ENCODE measurements around the gene TEAD2. TPM values are rescaled to one million over a fixed set of nuclear protein-coding genes. Genes with fewer than 3 reads are reported as not detected.

The TEAD2 gene
- total RNA-seq, 8 experiments from 2014 or later: 6.0 to 78.1 (median 14.2) TPM

- ATAC-seq (replicated peaks in 6 of 8): no peak
- in situ Hi-C loops (cut with MboI; ENCODE audit: low pct_unique_long_range_greater_than_20kb in 2 of 9, low sequenced_read_pairs in 9 of 9, unreplicated experiment in 9 of 9): no loop called here
- 94 to 100% (median 100%) methylated on average over 1 to 5 of the region's 9 CpGs; no CpG with 5 or more reads in 7 of the 10 experiments for WGBS, 10 experiments
- Histone ChIP-seq H3K4me3 (no peak overlapping the region), H3K27ac (no peak overlapping the region), H3K4me1 (replicated peaks in 1 of 2) (peaks cover 3 to 6% of the 10 kb centered on the region in 2 donors)
Measured at GRCh38 chr19:49357186-49357585, 5.0 kb downstream of the TEAD2 start.

- H3K4me3 ChIP-seq: no peak overlapping the region
- WGBS, 10 experiments: 26 to 96% (median 77%) methylated on average over 2 to 5 of the region's 7 CpGs; no CpG with 5 or more reads in 2 of the 10 experiments
- in situ Hi-C loops (cut with MboI; ENCODE audit: low pct_unique_long_range_greater_than_20kb in 2 of 9, low sequenced_read_pairs in 9 of 9, unreplicated experiment in 9 of 9): no loop called here
- H3K27ac ChIP-seq: peak overlapping the region in 1 of 2 donors; percentile 55
- ATAC-seq (replicated peaks in 6 of 8): peak in 1 of 8 experiments; percentile 4
- H3K4me1 ChIP-seq (replicated peaks in 1 of 2): peaks cover 3 to 6% of the 10 kb centered on the region in 2 donors
Measured at GRCh38 chr19:49356382-49356781, 5.8 kb downstream of the TEAD2 start.

- Histone ChIP-seq H3K4me1 (replicated peaks in 1 of 2) (peaks cover 3 to 6% of the 10 kb centered on the region in 2 donors), H3K27ac (no peak overlapping the region), H3K4me3 (no peak overlapping the region)
- peak in 2 of 8 experiments; percentile 45 to 51 for ATAC-seq (replicated peaks in 6 of 8)
- 9 to 90% (median 75%) methylated on average over 1 to 4 of the region's 12 CpGs; no CpG with 5 or more reads in 2 of the 10 experiments for WGBS, 10 experiments
- in situ Hi-C loops (cut with MboI; ENCODE audit: low pct_unique_long_range_greater_than_20kb in 2 of 9, low sequenced_read_pairs in 9 of 9, unreplicated experiment in 9 of 9): no loop called here
Measured at GRCh38 chr19:49355909-49356353, 6.3 kb downstream of the TEAD2 start.

DNA sequence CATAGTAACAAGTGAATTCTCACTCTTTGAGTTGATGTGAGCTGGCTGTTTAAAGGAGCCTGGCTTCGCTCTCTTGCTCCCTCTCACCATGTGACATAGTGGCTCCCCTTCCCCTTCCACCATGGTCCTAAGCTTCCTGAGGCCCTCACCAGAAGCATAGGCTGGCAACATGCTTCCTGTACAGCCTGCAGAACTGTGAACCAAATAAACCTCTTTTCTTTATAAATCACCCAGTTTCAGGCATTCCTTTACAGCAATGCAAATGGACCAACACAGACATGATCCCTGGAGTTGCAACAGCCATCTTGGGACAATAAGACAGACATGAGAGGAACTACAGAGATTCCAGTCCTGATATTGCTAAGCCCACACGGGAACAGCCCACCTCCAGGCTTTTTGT, 12.6 kb downstream of the TEAD2 start:
- no peak overlapping the region for H3K4me3 ChIP-seq
- in situ Hi-C loops (cut with MboI; ENCODE audit: low pct_unique_long_range_greater_than_20kb in 2 of 9, low sequenced_read_pairs in 9 of 9, unreplicated experiment in 9 of 9): no loop called here
- H3K27ac ChIP-seq: no peak overlapping the region
- peaks cover 3 to 8% of the 10 kb centered on the region in 2 donors for H3K4me1 ChIP-seq (replicated peaks in 1 of 2)
- no peak for ATAC-seq (replicated peaks in 6 of 8)
- WGBS, 10 experiments: 0 to 100% (median 85%) methylated on average over 1 of the region's 2 CpGs; no CpG with 5 or more reads in 4 of the 10 experiments

DNA sequence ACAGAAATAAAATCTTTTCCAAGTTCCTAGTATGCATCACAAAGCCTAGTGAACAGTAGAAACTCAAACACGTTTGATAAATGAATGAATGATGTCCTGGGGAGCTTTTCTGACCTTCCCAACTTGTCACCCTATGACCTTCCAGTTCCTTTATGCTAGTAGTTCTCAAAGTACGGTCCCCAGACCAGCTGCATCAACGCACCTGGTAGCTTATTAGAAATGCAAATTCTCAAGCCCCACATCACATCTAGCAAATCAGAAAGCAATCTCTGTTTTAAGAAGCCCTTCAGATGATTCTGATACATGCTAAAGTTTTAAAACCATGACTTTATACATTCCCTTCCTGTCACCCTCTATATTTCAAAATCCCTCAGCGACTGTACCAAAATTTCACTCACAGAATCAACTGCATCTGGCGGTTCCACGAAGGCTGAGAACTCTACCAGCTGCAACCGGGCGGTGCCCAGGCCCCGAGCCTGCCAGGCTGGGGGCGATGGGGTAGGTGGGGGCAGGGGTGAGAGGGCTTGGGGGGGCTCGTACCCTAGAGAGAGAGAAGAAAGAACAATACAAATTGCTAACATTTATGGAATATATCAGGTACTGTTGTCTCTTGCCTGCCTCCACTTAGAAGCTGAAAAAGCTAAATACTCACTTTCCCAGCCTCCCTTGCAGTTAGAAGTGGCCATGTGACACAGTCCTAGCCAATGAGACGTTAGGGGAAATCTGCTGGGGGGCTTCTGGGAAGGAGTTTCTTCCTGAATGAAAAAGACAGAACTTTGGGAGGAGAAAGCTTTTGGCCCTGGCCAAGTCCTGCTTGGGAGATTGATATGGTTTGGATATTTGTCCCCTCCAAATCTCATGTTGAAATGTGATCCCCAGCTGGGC, 13.7 kb downstream of the TEAD2 start:
- 51 to 100% (median 87%) methylated on average over 1 to 11 of the region's 12 CpGs; no CpG with 5 or more reads in 6 of the 10 experiments for WGBS, 10 experiments
- no peak for ATAC-seq (replicated peaks in 6 of 8)
- Histone ChIP-seq H3K4me1 (replicated peaks in 1 of 2) (peaks cover 3 to 13% of the 10 kb centered on the region in 2 donors), H3K4me3 (no peak overlapping the region), H3K27ac (peak overlapping the region in 1 of 2 donors; percentile 7)
- in situ Hi-C loops (cut with MboI; ENCODE audit: low pct_unique_long_range_greater_than_20kb in 2 of 9, low sequenced_read_pairs in 9 of 9, unreplicated experiment in 9 of 9): no loop called here

DNA sequence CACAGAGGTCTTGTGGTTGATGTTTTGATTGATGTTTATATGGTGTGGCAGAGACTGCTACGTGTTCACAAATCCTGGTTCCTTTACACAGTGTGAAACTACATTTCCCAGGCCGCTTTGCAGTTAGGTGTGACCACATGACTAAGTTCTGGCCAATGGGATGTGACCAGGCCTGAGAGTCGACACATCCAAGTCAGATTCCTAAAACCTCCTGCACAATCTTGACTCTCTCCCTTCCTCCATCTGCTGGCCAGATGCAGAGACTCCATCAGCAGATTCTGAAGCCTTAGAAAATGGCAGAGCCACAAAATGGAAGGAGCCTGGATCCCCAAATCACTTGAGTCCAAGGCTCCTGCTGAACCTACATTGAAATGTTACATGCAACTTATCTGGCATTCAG, 14.4 kb downstream of the TEAD2 start:
- peak overlapping the region in 1 of 2 donors; percentile 7 for H3K27ac ChIP-seq

GRCh38 chr19:49347191-49347590, 15.0 kb downstream of the TEAD2 start:
- 20 to 100% (median 71%) methylated on average over 1 to 9 of the region's 15 CpGs; no CpG with 5 or more reads in 5 of the 10 experiments for WGBS, 10 experiments
- in situ Hi-C loops (cut with MboI; ENCODE audit: low pct_unique_long_range_greater_than_20kb in 2 of 9, low sequenced_read_pairs in 9 of 9, unreplicated experiment in 9 of 9): no loop called here
- ATAC-seq (replicated peaks in 6 of 8): no peak

More for the DNA sequence above, 14.4 kb downstream of the TEAD2 start:
- no peak overlapping the region for H3K4me3 ChIP-seq
- H3K4me1 ChIP-seq (replicated peaks in 1 of 2): peaks cover 3 to 13% of the 10 kb centered on the region in 2 donors
- peak; percentile 82 to 97 (median 96) for ATAC-seq (replicated peaks in 6 of 8)
- 20 to 88% (median 58%) methylated on average over 1 to 3 of the region's 3 CpGs; no CpG with 5 or more reads in 6 of the 10 experiments for WGBS, 10 experiments
- in situ Hi-C loops (cut with MboI; ENCODE audit: low pct_unique_long_range_greater_than_20kb in 2 of 9, low sequenced_read_pairs in 9 of 9, unreplicated experiment in 9 of 9): no loop called here

GRCh38 chr19:49344505-49345423, 17.5 kb downstream of the TEAD2 start:
- no peak overlapping the region for H3K4me3 ChIP-seq
- in situ Hi-C loops (cut with MboI; ENCODE audit: low pct_unique_long_range_greater_than_20kb in 2 of 9, low sequenced_read_pairs in 9 of 9, unreplicated experiment in 9 of 9): no loop called here
- 60 to 100% (median 87%) methylated on average over 1 to 7 of the region's 11 CpGs; no CpG with 5 or more reads in 1 of the 10 experiments for WGBS, 10 experiments
- peak in 2 of 8 experiments; percentile 15 to 35 for ATAC-seq (replicated peaks in 6 of 8)
- no peak overlapping the region for H3K27ac ChIP-seq
- H3K4me1 ChIP-seq (replicated peaks in 1 of 2): peaks cover 15 to 22% of the 10 kb centered on the region in 2 donors

More at GRCh38 chr19:49347191-49347590, 15.0 kb downstream of the TEAD2 start:
- Histone ChIP-seq H3K4me3 (no peak overlapping the region), H3K27ac (no peak overlapping the region), H3K4me1 (replicated peaks in 1 of 2) (peaks cover 3 to 13% of the 10 kb centered on the region in 2 donors)

DNA sequence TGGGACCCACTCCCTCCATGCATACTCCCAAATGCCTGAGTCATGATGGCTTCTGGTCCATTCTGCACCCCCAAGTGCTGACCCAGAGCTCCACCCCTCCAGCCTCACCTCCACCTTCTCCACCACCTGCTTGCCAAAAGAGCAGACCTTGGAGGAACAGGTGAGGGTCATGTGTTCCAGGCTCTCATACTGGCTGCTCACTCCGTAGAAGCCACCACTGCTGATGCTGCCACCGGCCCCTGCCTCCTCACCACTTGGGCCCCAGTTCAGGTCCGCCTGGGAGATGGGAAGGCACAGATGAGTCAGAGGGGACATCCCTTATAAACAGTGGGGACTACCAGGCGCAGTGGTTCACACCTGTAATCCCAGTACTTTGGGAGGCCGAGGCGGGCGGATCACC, 19.1 kb downstream of the TEAD2 start:
- no peak for ATAC-seq (replicated peaks in 6 of 8)
- H3K27ac ChIP-seq: no peak overlapping the region
- in situ Hi-C loops (cut with MboI; ENCODE audit: low pct_unique_long_range_greater_than_20kb in 2 of 9, low sequenced_read_pairs in 9 of 9, unreplicated experiment in 9 of 9): no loop called here

GRCh38 chr19:49342291-49342721, 19.9 kb downstream of the TEAD2 start:
- in situ Hi-C loops (cut with MboI; ENCODE audit: low pct_unique_long_range_greater_than_20kb in 2 of 9, low sequenced_read_pairs in 9 of 9, unreplicated experiment in 9 of 9): no loop called here
- no peak for ATAC-seq (replicated peaks in 6 of 8)
- Histone ChIP-seq H3K27ac (no peak overlapping the region), H3K4me1 (replicated peaks in 1 of 2) (peaks cover 21 to 24% of the 10 kb centered on the region in 2 donors), H3K4me3 (no peak overlapping the region)
- 90 to 100% (median 95%) methylated on average over 4 to 8 of the region's 11 CpGs; no CpG with 5 or more reads in 5 of the 10 experiments for WGBS, 10 experiments

More for the DNA sequence above, 19.1 kb downstream of the TEAD2 start:
- WGBS, 10 experiments: 100% methylated on average over 1 of the region's 7 CpGs; no CpG with 5 or more reads in 8 of the 10 experiments
- Histone ChIP-seq H3K4me3 (no peak overlapping the region), H3K4me1 (replicated peaks in 1 of 2) (peaks cover 24 to 26% of the 10 kb centered on the region in 2 donors)

DNA sequence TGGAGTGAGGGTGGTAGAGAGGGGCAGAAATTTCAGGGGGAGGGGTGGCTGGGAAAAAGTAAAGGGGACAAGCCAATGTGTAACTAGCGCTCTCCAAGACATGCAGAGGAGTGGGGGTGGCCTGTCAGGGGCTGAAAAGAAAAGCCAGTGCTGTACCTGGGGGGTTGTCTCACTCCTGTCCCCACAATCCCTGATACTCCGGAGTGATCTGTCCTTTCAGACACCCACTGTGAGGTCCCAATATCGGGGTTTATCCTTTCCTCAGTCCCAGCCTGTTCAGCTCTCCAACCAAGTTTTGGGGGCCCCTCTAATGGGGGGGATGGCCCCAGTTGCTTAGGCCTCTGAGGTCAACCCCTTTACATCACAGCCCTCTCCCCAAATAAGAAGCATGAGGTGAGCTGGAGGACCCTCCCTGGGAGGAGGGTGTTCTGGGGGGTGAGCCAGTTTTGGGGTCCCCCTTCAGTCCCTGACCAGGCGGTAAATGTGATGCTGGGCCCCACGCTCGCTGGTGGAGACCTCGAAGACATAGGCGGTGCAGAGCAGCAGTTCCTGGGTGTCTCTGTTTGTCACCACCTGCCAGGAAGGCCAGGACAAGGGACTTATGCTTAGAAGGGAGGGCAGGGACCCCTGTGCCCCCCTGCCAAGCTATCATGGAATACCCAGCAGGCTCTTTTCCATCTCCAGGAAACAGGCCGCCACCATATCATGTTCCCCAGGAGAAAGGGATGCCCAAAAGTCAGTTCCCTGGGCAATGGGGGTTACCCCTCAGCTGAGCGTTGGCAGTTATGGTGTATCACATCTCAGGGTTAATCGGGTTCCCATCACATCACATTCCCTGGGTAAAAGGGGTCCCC, 21.1 kb downstream of the TEAD2 start:
- in situ Hi-C loops (cut with MboI; ENCODE audit: low pct_unique_long_range_greater_than_20kb in 2 of 9, low sequenced_read_pairs in 9 of 9, unreplicated experiment in 9 of 9): no loop called here
- WGBS, 10 experiments: 70 to 100% (median 88%) methylated on average over 1 to 4 of the region's 11 CpGs; no CpG with 5 or more reads in 6 of the 10 experiments

More for the DNA sequence above, 21.1 kb downstream of the TEAD2 start:
- peak overlapping the region; percentile 53 to 68 for H3K27ac ChIP-seq
- H3K4me1 ChIP-seq (replicated peaks in 1 of 2): peaks cover 21 to 24% of the 10 kb centered on the region in 2 donors
- H3K4me3 ChIP-seq: no peak overlapping the region
- ATAC-seq (replicated peaks in 6 of 8): no peak

Data from motor neuron (in vitro differentiated cells).